SH-SY5Y (cell line): ENCODE results near the gene SOX1.

Experiments
- GATA2 ChIP-seq: IDR thresholded peaks from 2 replicates; pipeline ENCODE4 v1.6.1; 2011; ENCODE audit warnings: mild to moderate bottlenecking, low read depth, low read length
- GATA3 ChIP-seq: IDR thresholded peaks from 2 replicates; pipeline ENCODE4 v1.6.1; 2011; ENCODE audit warnings: low read depth, mild to moderate bottlenecking, low read length, moderate library complexity

DNA sequence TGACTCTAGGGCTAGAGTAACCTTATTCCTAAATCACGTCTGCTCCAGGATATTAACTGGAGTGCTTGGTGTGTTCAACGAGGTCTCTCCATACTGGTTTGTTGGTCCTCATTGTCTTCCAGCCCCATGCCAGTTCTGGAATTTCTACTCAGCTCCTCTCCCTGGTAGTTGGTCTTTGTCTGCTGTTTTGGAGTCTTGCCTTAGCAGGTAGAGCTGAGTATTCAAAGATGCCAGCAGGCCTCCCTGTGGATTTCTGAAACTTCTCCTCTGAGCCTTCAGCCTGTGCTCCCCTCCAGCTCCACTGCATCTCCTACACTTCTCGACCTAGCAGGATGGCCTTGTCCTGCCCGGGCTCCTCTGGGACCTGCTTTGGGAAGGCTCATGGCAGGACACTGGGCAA, 25.5 kb downstream of the SOX1 start:
- TF ChIP-seq GATA2, result no peak
- no peak for TF ChIP-seq GATA3
